ENCODE results near the gene PITPNM3. TPM values are rescaled to one million over a fixed set of nuclear protein-coding genes. Genes with fewer than 3 reads are reported as not detected.

Gene PITPNM3
- total and polyA plus RNA-seq, 2 of the 13 experiments (the other 11 are each of a cell fraction or from before 2014, with no cell fraction given) = 0.13 to 0.29 TPM

- Histone ChIP-seq H4K20me1 (ENCODE audit: insufficient read depth, low read length) (no peaks in the 10 kb centered on the region), H3K9ac (ENCODE audit: insufficient read depth, low read depth, low read length) (no peak overlapping the region), H3K27me3 (ENCODE audit: control insufficient read depth in 1 of 2, insufficient read depth in 2 of 2, low read length in 2 of 2) (peaks cover 0 to 3% of the 10 kb centered on the region in 2 experiments; a peak in 3 of 5 replicates), H2AFZ (ENCODE audit: low read length) (no peak overlapping the region), H3K79me2 (ENCODE audit: insufficient read depth, low read length) (no peaks in the 10 kb centered on the region), H3K4me3 (replicated peaks in 1 of 3; ENCODE audit: insufficient read depth in 1 of 3, low read depth in 2 of 3, low read length in 3 of 3) (no peak overlapping the region), H3K4me1 (ENCODE audit: insufficient read depth, low read length) (peaks cover 16% of the 10 kb centered on the region), H3K36me3 (replicated peaks in 1 of 2; ENCODE audit: control insufficient read depth in 1 of 2, insufficient read depth in 2 of 2, low read length in 2 of 2) (no peaks in the 10 kb centered on the region), H3K9me3 (ENCODE audit: low read length) (no peaks in the 10 kb centered on the region; the same call in 1 of the 2 replicates), H3K27ac (ENCODE audit: extremely low read length, insufficient read depth, low read length) (no peak overlapping the region), H3K4me2 (ENCODE audit: low read depth, low read length) (no peak overlapping the region)
- in situ Hi-C loops (cut with HindIII; ENCODE audit: extremely low pct_ligation_motif_present, low pct_unique_long_range_greater_than_20kb) (no loop called here), intact Hi-C loops (cut with micrococcal nuclease; ENCODE audit: unreplicated experiment) (no loop called here)
- ATAC-seq = no peak
- TF ChIP-seq DBP (CRISPR knock-in tag; IDR thresholded peaks at IDR 0.05; ENCODE audit: not compliant biosample characterization) (no peak), ZNF629 (CRISPR knock-in tag; conservative IDR thresholded peaks at IDR 0.05) (0 out of 2 replicates have a peak, but pooled peaks have one; percentile 21)
- WGBS (ENCODE audit: low lambda C conversion rate) = 43% methylated on average over 10 of the region's 10 CpGs
- CTCF ChIA-PET (ENCODE audit: low intra/inter-chr PET ratio, low total read pairs) = no interaction called here
- no peak for FAIRE-seq
- POLR2A ChIA-PET = no interaction called here
- DNase-seq (ENCODE audit: low spot score) = no peak
- BruUV-seq (replicated peaks) = no TSS peak
Measured at GRCh38 chr17:6461792-6462524, 94.4 kb downstream of the PITPNM3 start.

- H3K4me2 ChIP-seq (ENCODE audit: low read depth, low read length) = no peak overlapping the region
- no peak overlapping the region for H2AFZ ChIP-seq (ENCODE audit: low read length)
- H4K20me1 ChIP-seq (ENCODE audit: insufficient read depth, low read length) = no peaks in the 10 kb centered on the region
- WGBS (ENCODE audit: low lambda C conversion rate) = 86% methylated on average over 3 of the region's 14 CpGs
- H3K9ac ChIP-seq (ENCODE audit: insufficient read depth, low read depth, low read length) = no peak overlapping the region
- H3K36me3 ChIP-seq (replicated peaks in 1 of 2; ENCODE audit: control insufficient read depth in 1 of 2, insufficient read depth in 2 of 2, low read length in 2 of 2) = no peaks in the 10 kb centered on the region
- FAIRE-seq = no peak
- peaks cover 0 to 3% of the 10 kb centered on the region in 2 experiments; a peak in 3 of 5 replicates for H3K27me3 ChIP-seq (ENCODE audit: control insufficient read depth in 1 of 2, insufficient read depth in 2 of 2, low read length in 2 of 2)
- in situ Hi-C loops (cut with HindIII; ENCODE audit: extremely low pct_ligation_motif_present, low pct_unique_long_range_greater_than_20kb) = no loop called here
- H3K4me1 ChIP-seq (ENCODE audit: insufficient read depth, low read length) = peaks cover 23% of the 10 kb centered on the region
- no peaks in the 10 kb centered on the region for H3K79me2 ChIP-seq (ENCODE audit: insufficient read depth, low read length)
- H3K27ac ChIP-seq (ENCODE audit: extremely low read length, insufficient read depth, low read length) = no peak overlapping the region
- POLR2A ChIA-PET = no interaction called here
- no peak overlapping the region for H3K4me3 ChIP-seq (replicated peaks in 1 of 3; ENCODE audit: insufficient read depth in 1 of 3, low read depth in 2 of 3, low read length in 3 of 3)
- no peaks in the 10 kb centered on the region for H3K9me3 ChIP-seq (ENCODE audit: low read length)
- BruUV-seq (replicated peaks) = no TSS peak
- TF ChIP-seq, protein P1, sequence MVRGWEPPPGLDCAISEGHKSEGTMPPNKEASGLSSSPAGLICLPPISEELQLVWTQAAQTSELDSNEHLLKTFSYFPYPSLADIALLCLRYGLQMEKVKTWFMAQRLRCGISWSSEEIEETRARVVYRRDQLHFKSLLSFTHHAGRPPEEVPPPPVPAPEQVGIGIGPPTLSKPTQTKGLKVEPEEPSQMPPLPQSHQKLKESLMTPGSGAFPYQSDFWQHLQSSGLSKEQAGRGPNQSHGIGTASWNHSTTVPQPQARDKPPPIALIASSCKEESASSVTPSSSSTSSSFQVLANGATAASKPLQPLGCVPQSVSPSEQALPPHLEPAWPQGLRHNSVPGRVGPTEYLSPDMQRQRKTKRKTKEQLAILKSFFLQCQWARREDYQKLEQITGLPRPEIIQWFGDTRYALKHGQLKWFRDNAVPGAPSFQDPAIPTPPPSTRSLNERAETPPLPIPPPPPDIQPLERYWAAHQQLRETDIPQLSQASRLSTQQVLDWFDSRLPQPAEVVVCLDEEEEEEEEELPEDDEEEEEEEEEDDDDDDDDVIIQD (CRISPR knock-in tag; IDR thresholded peaks at IDR 0.05; ENCODE audit: low read depth) = no peak
- no peak for TF ChIP-seq CENPX (CRISPR knock-in tag; IDR thresholded peaks at IDR 0.05)
- intact Hi-C loops (cut with micrococcal nuclease; ENCODE audit: unreplicated experiment) = no loop called here
- no peak for ATAC-seq
- CTCF ChIA-PET (ENCODE audit: low intra/inter-chr PET ratio, low total read pairs) = no interaction called here
- DNase-seq (ENCODE audit: low spot score) = no peak
Measured at GRCh38 chr17:6461246-6461645, 95.1 kb downstream of the PITPNM3 start.

Measured in HepG2 (cell line).